ENCODE data around the gene CFAP97.

The CFAP97 gene

DNA sequence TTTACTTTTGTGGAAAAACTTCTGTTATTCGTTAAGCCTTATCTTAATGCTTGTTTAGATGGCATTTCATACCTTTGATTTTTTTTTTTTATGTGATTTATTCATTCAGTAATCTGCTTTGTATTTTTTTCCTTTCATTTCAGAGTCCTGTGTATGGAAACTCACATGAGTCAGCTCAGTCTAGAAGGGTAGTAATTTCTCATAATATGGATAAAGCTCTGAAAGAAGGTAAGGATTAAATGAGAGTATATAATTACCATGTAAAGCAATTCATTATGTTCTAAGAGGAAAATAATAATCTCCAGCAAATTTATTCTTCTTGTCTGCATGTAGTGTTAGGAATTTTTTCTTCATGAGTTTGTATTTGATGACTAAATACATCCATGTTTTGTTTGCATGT, 43.4 kb upstream of the CFAP97 start:
- Histone ChIP-seq H3K27ac (ENCODE audit: low read depth, low read length) (no peak overlapping the region), H3F3A (ENCODE audit: insufficient read depth) (peaks cover 6% of the 10 kb centered on the region; the same call in 1 of the 2 replicates), H3K9ac (ENCODE audit: low read length) (no peak overlapping the region), H3K36me3 (ENCODE audit: low read length) (peaks cover 11% of the 10 kb centered on the region; the same call in 1 of the 2 replicates), H2AFZ (ENCODE audit: low read depth, low read length, severe bottlenecking) (no peak overlapping the region), H3K4me3 (ENCODE audit: insufficient read depth, low read length, poor library complexity, severe bottlenecking) (no peak overlapping the region), H3K79me2 (ENCODE audit: insufficient read depth, low read length) (peaks cover 37% of the 10 kb centered on the region), H3K27me3 (ENCODE audit: low read length) (no peaks in the 10 kb centered on the region), H4K20me1 (ENCODE audit: low read depth, low read length) (0 out of 2 replicates have a peak, but pooled peaks cover 2% of the 10 kb centered on the region), H3K9me2 (replicated peaks; ENCODE audit: insufficient read depth, low read length) (no peaks in the 10 kb centered on the region), H3K9me3 (ENCODE audit: insufficient read depth, low read length) (no peaks in the 10 kb centered on the region), H3K4me2 (ENCODE audit: low read depth, low read length, poor library complexity, severe bottlenecking) (peak overlapping the region; percentile 1)
- TF ChIP-seq, protein P1, sequence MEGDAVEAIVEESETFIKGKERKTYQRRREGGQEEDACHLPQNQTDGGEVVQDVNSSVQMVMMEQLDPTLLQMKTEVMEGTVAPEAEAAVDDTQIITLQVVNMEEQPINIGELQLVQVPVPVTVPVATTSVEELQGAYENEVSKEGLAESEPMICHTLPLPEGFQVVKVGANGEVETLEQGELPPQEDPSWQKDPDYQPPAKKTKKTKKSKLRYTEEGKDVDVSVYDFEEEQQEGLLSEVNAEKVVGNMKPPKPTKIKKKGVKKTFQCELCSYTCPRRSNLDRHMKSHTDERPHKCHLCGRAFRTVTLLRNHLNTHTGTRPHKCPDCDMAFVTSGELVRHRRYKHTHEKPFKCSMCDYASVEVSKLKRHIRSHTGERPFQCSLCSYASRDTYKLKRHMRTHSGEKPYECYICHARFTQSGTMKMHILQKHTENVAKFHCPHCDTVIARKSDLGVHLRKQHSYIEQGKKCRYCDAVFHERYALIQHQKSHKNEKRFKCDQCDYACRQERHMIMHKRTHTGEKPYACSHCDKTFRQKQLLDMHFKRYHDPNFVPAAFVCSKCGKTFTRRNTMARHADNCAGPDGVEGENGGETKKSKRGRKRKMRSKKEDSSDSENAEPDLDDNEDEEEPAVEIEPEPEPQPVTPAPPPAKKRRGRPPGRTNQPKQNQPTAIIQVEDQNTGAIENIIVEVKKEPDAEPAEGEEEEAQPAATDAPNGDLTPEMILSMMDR (IDR thresholded peaks at IDR 0.05; ENCODE audit: insufficient read depth, low read length, poor library complexity, severe bottlenecking) = no peak
- TF ChIP-seq EZH2phosphoT487 (conservative IDR thresholded peaks at IDR 0.05; ENCODE audit: low read length) = no peak

DNA sequence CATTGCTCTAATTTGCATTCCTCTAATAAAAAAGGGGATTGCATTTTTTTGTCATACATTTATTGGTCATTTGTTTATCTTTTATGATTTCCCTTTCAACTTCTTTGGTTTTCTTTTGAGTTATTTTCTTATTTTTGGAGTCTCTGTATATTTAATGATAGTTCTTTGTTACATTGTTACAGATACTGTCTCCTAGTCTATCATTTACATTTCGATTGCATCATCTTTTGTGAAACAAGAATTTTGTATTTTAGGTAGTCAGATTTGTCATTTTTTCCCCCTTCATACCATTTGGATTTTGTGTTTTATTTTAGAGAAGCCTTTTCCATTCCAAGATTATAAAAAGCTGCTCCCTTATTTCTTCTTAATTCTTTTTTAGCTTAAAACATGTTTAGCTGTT, 42.7 kb upstream of the CFAP97 start:
- H3K4me2 ChIP-seq (ENCODE audit: low read depth, low read length, poor library complexity, severe bottlenecking) = peak overlapping the region; percentile 1
- H4K20me1 ChIP-seq (ENCODE audit: low read depth, low read length) = 0 out of 2 replicates have a peak, but pooled peaks cover 2% of the 10 kb centered on the region
- TF ChIP-seq, protein P1 (IDR thresholded peaks at IDR 0.05; ENCODE audit: insufficient read depth, low read length, poor library complexity, severe bottlenecking) = no peak
- TF ChIP-seq EZH2phosphoT487 (conservative IDR thresholded peaks at IDR 0.05; ENCODE audit: low read length) = no peak
- H3K27ac ChIP-seq (ENCODE audit: low read depth, low read length) = no peak overlapping the region; the same call in 1 of the 2 replicates
- H3K79me2 ChIP-seq (ENCODE audit: insufficient read depth, low read length) = peaks cover 41% of the 10 kb centered on the region
- no peak overlapping the region for H2AFZ ChIP-seq (ENCODE audit: low read depth, low read length, severe bottlenecking)
- no peak overlapping the region for H3K4me3 ChIP-seq (ENCODE audit: insufficient read depth, low read length, poor library complexity, severe bottlenecking)
- H3K36me3 ChIP-seq (ENCODE audit: low read length) = peaks cover 11% of the 10 kb centered on the region; the same call in 1 of the 2 replicates
- H3K27me3 ChIP-seq (ENCODE audit: low read length) = no peaks in the 10 kb centered on the region
- H3K9me3 ChIP-seq (ENCODE audit: insufficient read depth, low read length) = no peaks in the 10 kb centered on the region
- H3K9ac ChIP-seq (ENCODE audit: low read length) = no peak overlapping the region
- H3F3A ChIP-seq (ENCODE audit: insufficient read depth) = peaks cover 6% of the 10 kb centered on the region; the same call in 1 of the 2 replicates
- H3K9me2 ChIP-seq (replicated peaks; ENCODE audit: insufficient read depth, low read length) = no peaks in the 10 kb centered on the region

DNA sequence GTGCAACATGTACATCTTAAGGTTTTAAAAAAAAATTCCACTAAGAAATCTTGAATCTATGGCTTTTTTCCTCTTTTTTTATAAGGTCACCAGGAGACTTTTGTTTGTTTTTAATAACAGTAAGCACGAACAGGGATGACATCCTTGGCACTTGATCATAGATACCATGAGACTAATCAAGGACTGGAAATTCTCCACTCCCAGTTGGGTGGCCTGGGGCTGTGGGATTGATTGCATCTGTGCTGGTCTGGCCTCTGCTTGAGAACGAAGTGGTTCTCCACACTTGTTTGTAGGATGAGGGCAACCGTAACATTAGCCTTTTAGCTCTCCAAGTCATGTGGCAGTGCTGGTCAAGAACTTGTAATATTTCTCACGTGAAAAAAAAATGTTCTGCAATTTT, 41.0 kb upstream of the CFAP97 start:
- Histone ChIP-seq H3K4me3 (ENCODE audit: insufficient read depth, low read length, poor library complexity, severe bottlenecking) (no peak overlapping the region), H3K4me2 (ENCODE audit: low read depth, low read length, poor library complexity, severe bottlenecking) (no peak overlapping the region), H3F3A (ENCODE audit: insufficient read depth) (peaks cover 6% of the 10 kb centered on the region; the same call in 1 of the 2 replicates), H4K20me1 (ENCODE audit: low read depth, low read length) (0 out of 2 replicates have a peak, but pooled peaks cover 2% of the 10 kb centered on the region), H3K36me3 (ENCODE audit: low read length) (peaks cover 9% of the 10 kb centered on the region; the same call in 1 of the 2 replicates), H3K27ac (ENCODE audit: low read depth, low read length) (no peak overlapping the region), H3K27me3 (ENCODE audit: low read length) (no peaks in the 10 kb centered on the region), H2AFZ (ENCODE audit: low read depth, low read length, severe bottlenecking) (no peak overlapping the region), H3K79me2 (ENCODE audit: insufficient read depth, low read length) (peaks cover 41% of the 10 kb centered on the region), H3K9ac (ENCODE audit: low read length) (no peak overlapping the region), H3K9me3 (ENCODE audit: insufficient read depth, low read length) (no peaks in the 10 kb centered on the region), H3K9me2 (replicated peaks; ENCODE audit: insufficient read depth, low read length) (no peaks in the 10 kb centered on the region)
- TF ChIP-seq EZH2phosphoT487 (conservative IDR thresholded peaks at IDR 0.05; ENCODE audit: low read length) = no peak
- TF ChIP-seq, protein P1 (IDR thresholded peaks at IDR 0.05; ENCODE audit: insufficient read depth, low read length, poor library complexity, severe bottlenecking) = no peak

Measured in SU-DHL-6 (cell line).